Upper lobe of left lung (tissue), 6 donors: ENCODE results near the gene SEZ6L. TPM values are rescaled to one million over a fixed set of nuclear protein-coding genes. Genes with fewer than 3 reads are reported as not detected.

Experiments
- ATAC-seq, 2 donors: fragments of 200-7000 bp; cut with Tn5 transposase; one replicate each; pipeline ENCODE4 v1.9.1; 2022; ENCODE audit warnings: mild to moderate bottlenecking in 2 of 2, moderate library complexity in 2 of 2; ENCODE audit not compliant: low FRiP score in 2 of 2
- DNase-seq, 2 donors: peaks; one replicate each; pipeline ENCODE4 v3.0.0-alpha.2; 2019 to 2020
- H3K27ac ChIP-seq, 4 donors: fragments of 200-600 bp; sonication (generic); one replicate each; pipeline ENCODE4 v1.5.1; 2016 to 2019
- H3K27me3 ChIP-seq, 4 donors: fragments of 200-600 bp; sonication (generic); one replicate each; pipeline ENCODE4 v1.5.1; 2017 to 2019
- H3K36me3 ChIP-seq, 4 donors: fragments of 200-600 bp; sonication (generic); one replicate each; pipeline ENCODE4 v1.5.1; 2016 to 2019
- H3K4me1 ChIP-seq, 4 donors: fragments of 200-600 bp; sonication (generic); one replicate each; pipeline ENCODE4 v1.5.1; 2018 to 2019
- H3K4me3 ChIP-seq, 4 donors: fragments of 200-600 bp; sonication (generic); one replicate each; pipeline ENCODE4 v1.5.1; 2017 to 2019; ENCODE audit warnings: mild to moderate bottlenecking in 2 of 4, moderate library complexity in 1 of 4
- H3K9me3 ChIP-seq, 4 donors: fragments of 200-600 bp; sonication (generic); one replicate each; pipeline ENCODE4 v1.5.1; 2018 to 2019
- CTCF ChIP-seq, 6 experiments: fragments of 450-650 bp in 4 of 6; fragments of 200-600 bp in 2 of 6; sonication (generic) in 2 of 6; IDR thresholded peaks; one replicate each; pipeline ENCODE4 v1.5.1; 2016 to 2019; ENCODE audit warnings: antibody characterized with exemption in 6 of 6
- EP300 ChIP-seq, 4 donors: sonication (generic); formaldehyde crosslinking; IDR thresholded peaks; one replicate each; pipeline ENCODE4 v1.5.1; 2017; ENCODE audit warnings: antibody characterized with exemption in 4 of 4, control low read depth in 2 of 4
- POLR2A ChIP-seq, 4 donors: fragments of 450-650 bp; IDR thresholded peaks; one replicate each; pipeline ENCODE4 v1.5.1; 2016 to 2017; ENCODE audit warnings: antibody characterized with exemption in 4 of 4, mild to moderate bottlenecking in 2 of 4
- POLR2AphosphoS5 ChIP-seq, 2 donors: sonication (generic); formaldehyde crosslinking; IDR thresholded peaks; one replicate each; pipeline ENCODE4 v1.5.1; 2017; ENCODE audit warnings: antibody characterized with exemption in 2 of 2
- WGBS, 2 donors: methylation state at CpG; one replicate each; pipeline ENCODE4 v1.1.5; 2017 to 2018; 5-methylcytosine and 5-hydroxymethylcytosine counted together
- total RNA-seq, 6 donors: library from RNA; depleted of rRNA in 4 of 6; stranded (reverse); fragments of >200 nt in 4 of 6; gene quantifications; one replicate each; pipeline versions ENCODE4 v1.1.0 to v1.2.1, GENCODE V29; 2016 to 2021
- donor health status: DM: no; HTN: no; CAD: no; lungs with moderate emphysema.
- donor health status: DM: no; HTN: yes; CAD: no; lungs with severe emphysema.

Gene SEZ6L
- total RNA-seq, 6 donors from 2014 or later, result 0.06 to 1.2 (median 0.24) TPM; not detected in 3

- H3K27me3 ChIP-seq, result no peaks in the 10 kb centered on the region
- no peaks in the 10 kb centered on the region for H3K4me1 ChIP-seq
- WGBS, 2 donors, result 50 to 58% methylated on average over 4 of the region's 4 CpGs
- ATAC-seq (no peak), DNase-seq (no peak)
- no peak overlapping the region for H3K27ac ChIP-seq
- no peaks in the 10 kb centered on the region for H3K36me3 ChIP-seq
- no peak for TF ChIP-seq POLR2AphosphoS5 (IDR thresholded peaks at IDR 0.05)
- no peak for TF ChIP-seq CTCF (IDR thresholded peaks at IDR 0.05)
- no peak for TF ChIP-seq EP300 (IDR thresholded peaks at IDR 0.05)
- no peak for TF ChIP-seq POLR2A (IDR thresholded peaks at IDR 0.05)
- no peak overlapping the region for H3K4me3 ChIP-seq
- no peaks in the 10 kb centered on the region for H3K9me3 ChIP-seq
Measured at GRCh38 chr22:26214466-26214865, 45.2 kb downstream of the SEZ6L start.

- Histone ChIP-seq H3K27me3 (no peaks in the 10 kb centered on the region), H3K36me3 (no peaks in the 10 kb centered on the region), H3K4me1 (no peaks in the 10 kb centered on the region), H3K4me3 (no peak overlapping the region), H3K27ac (no peak overlapping the region), H3K9me3 (no peaks in the 10 kb centered on the region)
- 17 to 31% methylated on average over 7 of the region's 7 CpGs for WGBS, 2 donors
- TF ChIP-seq POLR2A (IDR thresholded peaks at IDR 0.05) (no peak), CTCF (IDR thresholded peaks at IDR 0.05) (no peak), POLR2AphosphoS5 (IDR thresholded peaks at IDR 0.05) (no peak), EP300 (IDR thresholded peaks at IDR 0.05) (no peak)
- ATAC-seq (no peak), DNase-seq (no peak)
Measured at GRCh38 chr22:26215736-26216135, 46.5 kb downstream of the SEZ6L start.

- no peak for DNase-seq
Measured at GRCh38 chr22:26225207-26225606, 55.9 kb downstream of the SEZ6L start.

GRCh38 chr22:26226538-26227297 lies 57.5 kb downstream of the SEZ6L start:
- Histone ChIP-seq H3K4me3 (no peak overlapping the region), H3K4me1 (no peaks in the 10 kb centered on the region), H3K9me3 (no peaks in the 10 kb centered on the region), H3K36me3 (no peaks in the 10 kb centered on the region), H3K27me3 (no peaks in the 10 kb centered on the region), H3K27ac (no peak overlapping the region)
- DNase-seq (no peak), ATAC-seq (no peak)
- 79 to 95% methylated on average over 4 to 7 of the region's 7 CpGs for WGBS, 2 donors
- no peak for TF ChIP-seq CTCF (IDR thresholded peaks at IDR 0.05)
- no peak for TF ChIP-seq POLR2AphosphoS5 (IDR thresholded peaks at IDR 0.05)
- no peak for TF ChIP-seq EP300 (IDR thresholded peaks at IDR 0.05)
- TF ChIP-seq POLR2A (IDR thresholded peaks at IDR 0.05), result no peak

More at GRCh38 chr22:26225207-26225606, 55.9 kb downstream of the SEZ6L start:
- H3K36me3 ChIP-seq, result no peaks in the 10 kb centered on the region
- no peaks in the 10 kb centered on the region for H3K27me3 ChIP-seq
- ATAC-seq, result no peak
- WGBS, 2 donors, result 58 to 60% methylated on average over 5 of the region's 5 CpGs
- no peaks in the 10 kb centered on the region for H3K9me3 ChIP-seq
- H3K4me1 ChIP-seq, result no peaks in the 10 kb centered on the region
- H3K4me3 ChIP-seq, result no peak overlapping the region
- no peak overlapping the region for H3K27ac ChIP-seq
- TF ChIP-seq EP300 (IDR thresholded peaks at IDR 0.05) (no peak), POLR2A (IDR thresholded peaks at IDR 0.05) (no peak), CTCF (IDR thresholded peaks at IDR 0.05) (no peak), POLR2AphosphoS5 (IDR thresholded peaks at IDR 0.05) (no peak)

- no peaks in the 10 kb centered on the region for H3K36me3 ChIP-seq
- DNase-seq (no peak), ATAC-seq (no peak)
- H3K4me1 ChIP-seq, result no peaks in the 10 kb centered on the region
- H3K9me3 ChIP-seq, result no peaks in the 10 kb centered on the region
- no peaks in the 10 kb centered on the region for H3K27me3 ChIP-seq
- no peak overlapping the region for H3K4me3 ChIP-seq
- WGBS, 2 donors, result 85 to 86% methylated on average over 3 to 4 of the region's 4 CpGs
- TF ChIP-seq POLR2AphosphoS5 (IDR thresholded peaks at IDR 0.05) (no peak), EP300 (IDR thresholded peaks at IDR 0.05) (no peak), CTCF (IDR thresholded peaks at IDR 0.05) (no peak), POLR2A (IDR thresholded peaks at IDR 0.05) (no peak)
- H3K27ac ChIP-seq, result no peak overlapping the region
Measured at GRCh38 chr22:26229910-26230309, 60.6 kb downstream of the SEZ6L start.
